Loucy (cell line): Measurements from ENCODE around the gene SYNGAP1.

ENCODE experiments used
- H2AFZ ChIP-seq: fragments of 200-600 bp; sonication (generic); 2 replicates; pipeline ENCODE4 v1.6.0; 2016; ENCODE audit warnings: antibody characterized with exemption, mild to moderate bottlenecking, low read length, moderate library complexity
- H3F3A ChIP-seq: fragments of 200-600 bp; 2 replicates; pipeline ENCODE4 v1.6.0; 2016; ENCODE audit warnings: antibody characterized with exemption, low read depth, mild to moderate bottlenecking
- H3K27me3 ChIP-seq: fragments of 200-600 bp; sonication (generic); 2 replicates; pipeline ENCODE4 v1.6.1; 2014; ENCODE audit warnings: low read length, mild to moderate bottlenecking; ENCODE audit not compliant: insufficient read depth, poor library complexity, severe bottlenecking
- H3K36me3 ChIP-seq: fragments of 200-600 bp; sonication (generic); 2 replicates; pipeline ENCODE4 v1.6.1; 2016; ENCODE audit warnings: low read length; ENCODE audit not compliant: insufficient read depth
- H3K4me1 ChIP-seq: fragments of 200-600 bp; sonication (generic); 2 replicates; pipeline ENCODE4 v1.5.1; 2014; ENCODE audit warnings: low read length, mild to moderate bottlenecking; ENCODE audit not compliant: insufficient read depth, poor library complexity, severe bottlenecking
- H3K4me2 ChIP-seq: fragments of 200-600 bp; sonication (generic); 2 replicates; pipeline ENCODE4 v1.6.0; 2014; ENCODE audit warnings: antibody characterized with exemption, low read length, low read depth, mild to moderate bottlenecking; ENCODE audit not compliant: poor library complexity, severe bottlenecking
- H3K4me3 ChIP-seq: fragments of 200-600 bp; sonication (generic); 2 replicates; pipeline ENCODE4 v1.5.1; 2014; ENCODE audit warnings: low read length, mild to moderate bottlenecking, mixed read lengths; ENCODE audit not compliant: poor library complexity, severe bottlenecking
- H3K79me2 ChIP-seq: fragments of 200-600 bp; sonication (generic); 2 replicates; pipeline ENCODE4 v1.6.1; 2014; ENCODE audit warnings: low read length; ENCODE audit not compliant: insufficient read depth
- H3K9ac ChIP-seq: fragments of 200-600 bp; sonication (generic); 2 replicates; pipeline ENCODE4 v1.6.0; 2014; ENCODE audit warnings: mild to moderate bottlenecking, low read depth, low read length, moderate library complexity; ENCODE audit not compliant: poor library complexity, severe bottlenecking
- H3K9me2 ChIP-seq: fragments of 200-600 bp; sonication (generic); replicated peaks from 2 replicates; pipeline ENCODE4 v1.6.1; 2016; ENCODE audit warnings: low read depth, low read length, mixed read lengths
- H3K9me3 ChIP-seq: fragments of 200-600 bp; sonication (generic); 2 replicates; pipeline ENCODE4 v1.6.1; 2014; ENCODE audit warnings: mild to moderate bottlenecking, antibody characterized with exemption, low read length, low read depth; ENCODE audit not compliant: insufficient read depth
- H4K20me1 ChIP-seq: fragments of 200-600 bp; sonication (generic); 2 replicates; pipeline ENCODE4 v1.6.0; 2014; ENCODE audit warnings: antibody characterized with exemption, low read length, mild to moderate bottlenecking; ENCODE audit not compliant: insufficient read depth, poor library complexity, severe bottlenecking
- EZH2phosphoT487 ChIP-seq: fragments of 200-600 bp; IDR thresholded peaks from 2 replicates; pipeline ENCODE4 v1.6.1; 2018; ENCODE audit warnings: antibody characterized with exemption, mild to moderate bottlenecking, moderate library complexity, borderline replicate concordance
- TF ChIP-seq, protein P1 (sequence below): fragments of 200-600 bp; sonication (generic); conservative IDR thresholded peaks from 2 replicates; pipeline ENCODE4 v1.5.1; 2014; ENCODE audit warnings: mild to moderate bottlenecking, antibody characterized with exemption, low read length

Gene SYNGAP1

DNA sequence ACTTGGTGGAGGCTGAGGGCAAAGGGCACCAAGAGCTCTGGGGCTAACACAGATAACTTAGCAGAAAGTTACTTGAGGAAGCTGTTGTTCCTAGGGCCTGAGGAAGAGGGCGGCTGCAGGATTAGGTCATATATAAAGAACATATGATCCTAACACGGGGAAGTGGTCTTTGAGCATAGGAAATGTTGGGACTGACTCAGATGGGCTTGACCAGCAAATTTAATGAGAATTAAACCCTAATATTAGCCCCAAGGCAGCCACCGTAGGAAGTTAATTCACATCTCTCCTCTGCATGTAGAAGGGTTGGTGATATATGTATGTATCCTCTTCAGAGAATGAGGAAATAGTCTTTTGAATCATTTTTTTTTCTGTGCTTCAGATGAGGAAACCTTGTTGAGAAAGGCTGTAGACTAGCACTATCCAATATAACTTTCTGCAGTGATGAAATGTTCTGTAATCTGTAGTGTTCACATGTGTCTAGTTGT lies 25.3 kb downstream of the SYNGAP1 start:
- Histone ChIP-seq H3K4me1 (no peaks in the 10 kb centered on the region), H3K4me2 (no peak overlapping the region), H3K4me3 (no peak overlapping the region), H2AFZ (no peak overlapping the region), H3K79me2 (no peaks in the 10 kb centered on the region), H3K27me3 (no peaks in the 10 kb centered on the region), H3F3A (no peaks in the 10 kb centered on the region), H4K20me1 (no peaks in the 10 kb centered on the region), H3K9me3 (no peaks in the 10 kb centered on the region), H3K9me2 (no peaks in the 10 kb centered on the region), H3K36me3 (peaks cover 24% of the 10 kb centered on the region; the same call in 1 of the 2 replicates), H3K9ac (no peak overlapping the region)
- TF ChIP-seq, protein P1, sequence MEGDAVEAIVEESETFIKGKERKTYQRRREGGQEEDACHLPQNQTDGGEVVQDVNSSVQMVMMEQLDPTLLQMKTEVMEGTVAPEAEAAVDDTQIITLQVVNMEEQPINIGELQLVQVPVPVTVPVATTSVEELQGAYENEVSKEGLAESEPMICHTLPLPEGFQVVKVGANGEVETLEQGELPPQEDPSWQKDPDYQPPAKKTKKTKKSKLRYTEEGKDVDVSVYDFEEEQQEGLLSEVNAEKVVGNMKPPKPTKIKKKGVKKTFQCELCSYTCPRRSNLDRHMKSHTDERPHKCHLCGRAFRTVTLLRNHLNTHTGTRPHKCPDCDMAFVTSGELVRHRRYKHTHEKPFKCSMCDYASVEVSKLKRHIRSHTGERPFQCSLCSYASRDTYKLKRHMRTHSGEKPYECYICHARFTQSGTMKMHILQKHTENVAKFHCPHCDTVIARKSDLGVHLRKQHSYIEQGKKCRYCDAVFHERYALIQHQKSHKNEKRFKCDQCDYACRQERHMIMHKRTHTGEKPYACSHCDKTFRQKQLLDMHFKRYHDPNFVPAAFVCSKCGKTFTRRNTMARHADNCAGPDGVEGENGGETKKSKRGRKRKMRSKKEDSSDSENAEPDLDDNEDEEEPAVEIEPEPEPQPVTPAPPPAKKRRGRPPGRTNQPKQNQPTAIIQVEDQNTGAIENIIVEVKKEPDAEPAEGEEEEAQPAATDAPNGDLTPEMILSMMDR: no peak
- no peak for TF ChIP-seq EZH2phosphoT487

DNA sequence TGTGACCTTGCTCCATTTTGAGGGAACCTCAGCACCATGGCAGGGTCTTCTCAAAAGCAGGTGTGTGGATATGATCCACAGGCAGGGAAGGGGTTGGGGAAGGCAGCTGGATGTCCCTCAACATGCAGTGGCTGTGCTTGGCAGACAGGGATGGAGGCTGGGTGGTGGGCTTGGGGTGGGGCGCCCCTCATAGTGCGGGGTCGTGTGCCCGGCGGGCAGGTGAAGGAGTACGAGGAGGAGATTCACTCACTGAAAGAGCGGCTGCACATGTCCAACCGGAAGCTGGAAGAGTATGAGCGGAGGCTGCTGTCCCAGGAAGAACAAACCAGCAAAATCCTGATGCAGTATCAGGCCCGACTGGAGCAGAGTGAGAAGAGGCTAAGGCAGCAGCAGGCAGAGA lies 26.5 kb downstream of the SYNGAP1 start:
- H3F3A ChIP-seq: no peaks in the 10 kb centered on the region
- H3K4me1 ChIP-seq: no peaks in the 10 kb centered on the region
- peaks cover 20% of the 10 kb centered on the region; the same call in 1 of the 2 replicates for H3K36me3 ChIP-seq
- TF ChIP-seq EZH2phosphoT487: no peak
- TF ChIP-seq, protein P1: no peak
- no peaks in the 10 kb centered on the region for H3K27me3 ChIP-seq
- no peaks in the 10 kb centered on the region for H3K9me2 ChIP-seq
- H3K4me2 ChIP-seq: no peak overlapping the region
- H3K9ac ChIP-seq: no peak overlapping the region
- no peaks in the 10 kb centered on the region for H3K9me3 ChIP-seq
- H2AFZ ChIP-seq: no peak overlapping the region
- H3K4me3 ChIP-seq: no peak overlapping the region
- H4K20me1 ChIP-seq: no peaks in the 10 kb centered on the region
- H3K79me2 ChIP-seq: no peaks in the 10 kb centered on the region

DNA sequence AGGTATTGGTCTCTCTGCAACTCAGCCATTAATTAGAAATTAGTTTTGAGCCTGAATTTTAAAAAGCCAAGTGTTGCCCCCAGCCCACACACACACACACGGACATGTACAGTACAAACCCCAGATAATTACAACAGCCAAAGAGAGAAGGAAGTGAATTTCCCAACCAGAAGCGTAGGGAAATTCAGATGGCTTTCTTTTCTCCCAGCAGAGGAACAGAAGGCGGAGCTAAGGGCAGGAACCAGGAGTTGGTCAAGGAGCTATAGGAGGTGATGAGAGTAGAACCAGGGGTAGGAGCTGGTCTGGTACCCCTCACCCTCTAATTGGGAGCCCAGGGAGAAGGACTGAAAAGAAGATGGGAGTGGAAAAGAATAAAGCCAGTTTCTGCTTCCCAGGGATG lies 30.6 kb downstream of the SYNGAP1 start:
- no peaks in the 10 kb centered on the region for H3K27me3 ChIP-seq
- H3K4me2 ChIP-seq: no peak overlapping the region

More for the DNA sequence above, 30.6 kb downstream of the SYNGAP1 start:
- H3K79me2 ChIP-seq: peaks cover 10% of the 10 kb centered on the region
- H4K20me1 ChIP-seq: no peaks in the 10 kb centered on the region
- H3K9ac ChIP-seq: no peak overlapping the region
- H3F3A ChIP-seq: no peaks in the 10 kb centered on the region
- no peaks in the 10 kb centered on the region for H3K9me2 ChIP-seq
- TF ChIP-seq, protein P1: no peak
- no peak for TF ChIP-seq EZH2phosphoT487
- H3K9me3 ChIP-seq: no peaks in the 10 kb centered on the region
- H3K4me1 ChIP-seq: peaks cover 7% of the 10 kb centered on the region
- H2AFZ ChIP-seq: no peak overlapping the region
- no peak overlapping the region for H3K4me3 ChIP-seq
- H3K36me3 ChIP-seq: no peaks in the 10 kb centered on the region
